UCSD-AML1 (cell line): ENCODE data around the gene LAPTM4A.

Experiments
- DNase-seq: peaks from one replicate; lab custom pipeline; 2025; ENCODE audit not compliant: unreplicated experiment; lab: John Stamatoyannopoulos, UW

The LAPTM4A gene

GRCh38 chr2:19989342-19989666, 62.1 kb downstream of the LAPTM4A start:
- no peak for DNase-seq

- no peak for DNase-seq
These were observed 62.8 kb downstream of the LAPTM4A start for GRCh38 chr2:19988600-19988999.

GRCh38 chr2:19987936-19988335, 63.5 kb downstream of the LAPTM4A start:
- no peak for DNase-seq
